Measurements from ENCODE around the gene NRN1L.

- TF ChIP-seq CTCF (IDR thresholded peaks at IDR 0.05; ENCODE audit: low read depth, low read length, poor library complexity, severe bottlenecking) (no peak), EZH2phosphoT487 (IDR thresholded peaks at IDR 0.05; ENCODE audit: borderline replicate concordance, low read length) (no peak)
These were observed 18.1 kb downstream of the NRN1L start for GRCh38 chr16:67902831-67903230.

Data from DOHH2 (cell line).